Lung (tissue), 12 donors: ENCODE data around the gene LLGL2. TPM values are rescaled to one million over a fixed set of nuclear protein-coding genes. Genes with fewer than 3 reads are reported as not detected.
A peak's percentile ranks its signal among the peaks of the same experiment; 100 is the strongest.

ENCODE experiments used
- ATAC-seq: fragments of 200-7000 bp; cut with Tn5 transposase; one replicate; pipeline ENCODE4 v1.9.1; 2020; ENCODE audit warnings: moderate number of reproducible peaks; ENCODE audit not compliant: insufficient read depth, low FRiP score
- DNase-seq, 3 donors: peaks; one replicate each; pipeline ENCODE4 v3.0.0-alpha.2; 2013 to 2017
- H3K27ac ChIP-seq, 2 donors: one replicate each; pipeline ENCODE4 v1.5.1; 2013; ENCODE audit warnings: mild to moderate bottlenecking in 2 of 2, moderate library complexity in 2 of 2, control low read depth in 1 of 2, inconsistent platforms in 1 of 2, low read depth in 1 of 2, low read length in 1 of 2
- H3K27me3 ChIP-seq, 3 donors: one replicate each; pipeline ENCODE4 v1.5.1; 2013; ENCODE audit warnings: low read length in 2 of 3; ENCODE audit not compliant: control insufficient read depth in 3 of 3, insufficient read depth in 3 of 3
- H3K36me3 ChIP-seq, 4 donors: one replicate each; pipeline ENCODE4 v1.5.1; 2013; ENCODE audit warnings: low read length in 4 of 4, mild to moderate bottlenecking in 1 of 4, moderate library complexity in 1 of 4; ENCODE audit not compliant: control insufficient read depth in 4 of 4, insufficient read depth in 4 of 4
- H3K4me1 ChIP-seq, 5 donors: one replicate each; pipeline ENCODE4 v1.5.1; 2013; ENCODE audit warnings: low read length in 5 of 5, mild to moderate bottlenecking in 2 of 5, moderate library complexity in 1 of 5; ENCODE audit not compliant: control insufficient read depth in 5 of 5, insufficient read depth in 5 of 5
- H3K4me3 ChIP-seq: one replicate; pipeline ENCODE4 v1.5.1; 2013; ENCODE audit warnings: mild to moderate bottlenecking, control low read depth, moderate library complexity
- H3K9ac ChIP-seq, 2 donors: one replicate each; pipeline ENCODE4 v1.5.1; 2013; ENCODE audit warnings: low read length in 2 of 2, control low read depth in 1 of 2; ENCODE audit not compliant: insufficient read depth in 1 of 2
- H3K9me3 ChIP-seq, 4 donors: one replicate each; pipeline ENCODE4 v1.5.1; 2013; ENCODE audit warnings: low read length in 3 of 4, mild to moderate bottlenecking in 1 of 4, moderate library complexity in 1 of 4; ENCODE audit not compliant: control insufficient read depth in 4 of 4, insufficient read depth in 3 of 4
- WGBS, 2 donors: extraction: QIAGEN DNeasy Blood & Tissue Kit; methylation state at CpG; one replicate each; pipeline ENCODE4 v1.1.7; 2013; 5-methylcytosine and 5-hydroxymethylcytosine counted together
- polyA plus RNA-seq, 2 donors: library from polyadenylated mRNA; stranded (reverse); fragments of 200-250 nt; gene quantifications; one replicate each; pipeline ENCODE4 v1.2.1, GENCODE V29; 2013
- total RNA-seq, 2 donors: library from RNA; depleted of rRNA in 1 of 2; stranded (reverse); fragments of >200 nt in 1 of 2; gene quantifications; one replicate each; pipeline ENCODE4 v1.2.1, GENCODE V29; 2014 to 2021
- TF ChIP-seq, protein P1 (sequence below): IDR thresholded peaks from 2 replicates; pipeline ENCODE4 v1.5.1; 2012; ENCODE audit warnings: mild to moderate bottlenecking; ENCODE audit errors: control extremely low read depth, extremely low read depth
- donor health status: control.
- donor health status: control.
- donor health status: Bipolar disorder and iron deficiency.
- donor health status: healthy.
- donor health status: DM: yes; HTN: yes; CAD: no.

Gene LLGL2
- total and polyA plus RNA-seq, 4 donors: 80.5 to 199 (median 149) TPM

DNA sequence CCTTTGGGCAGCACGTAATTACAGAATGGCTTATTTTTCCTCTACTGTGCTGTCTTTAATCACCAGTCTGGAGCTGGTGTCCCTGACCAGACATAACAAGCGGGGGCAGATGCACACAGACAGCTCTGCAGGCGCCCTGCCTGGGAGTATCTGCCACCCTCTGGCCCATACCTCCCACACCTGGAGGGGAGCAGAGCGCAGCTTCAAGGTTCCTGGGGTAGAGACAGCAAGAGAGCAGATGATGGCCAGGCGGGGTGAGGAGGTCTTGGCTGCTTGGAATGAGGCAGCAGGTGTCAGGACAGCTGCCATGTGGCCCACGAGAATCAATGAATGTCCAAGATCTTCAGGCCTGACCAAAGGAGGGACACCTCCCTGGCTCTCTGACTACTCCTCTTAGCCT lies 45.2 kb upstream of the LLGL2 start:
- H3K4me1 ChIP-seq: peaks cover 9 to 31% (median 20%) of the 10 kb centered on the region in 5 donors
- 95 to 97% methylated on average over 6 of the region's 6 CpGs for WGBS, 2 donors

DNA sequence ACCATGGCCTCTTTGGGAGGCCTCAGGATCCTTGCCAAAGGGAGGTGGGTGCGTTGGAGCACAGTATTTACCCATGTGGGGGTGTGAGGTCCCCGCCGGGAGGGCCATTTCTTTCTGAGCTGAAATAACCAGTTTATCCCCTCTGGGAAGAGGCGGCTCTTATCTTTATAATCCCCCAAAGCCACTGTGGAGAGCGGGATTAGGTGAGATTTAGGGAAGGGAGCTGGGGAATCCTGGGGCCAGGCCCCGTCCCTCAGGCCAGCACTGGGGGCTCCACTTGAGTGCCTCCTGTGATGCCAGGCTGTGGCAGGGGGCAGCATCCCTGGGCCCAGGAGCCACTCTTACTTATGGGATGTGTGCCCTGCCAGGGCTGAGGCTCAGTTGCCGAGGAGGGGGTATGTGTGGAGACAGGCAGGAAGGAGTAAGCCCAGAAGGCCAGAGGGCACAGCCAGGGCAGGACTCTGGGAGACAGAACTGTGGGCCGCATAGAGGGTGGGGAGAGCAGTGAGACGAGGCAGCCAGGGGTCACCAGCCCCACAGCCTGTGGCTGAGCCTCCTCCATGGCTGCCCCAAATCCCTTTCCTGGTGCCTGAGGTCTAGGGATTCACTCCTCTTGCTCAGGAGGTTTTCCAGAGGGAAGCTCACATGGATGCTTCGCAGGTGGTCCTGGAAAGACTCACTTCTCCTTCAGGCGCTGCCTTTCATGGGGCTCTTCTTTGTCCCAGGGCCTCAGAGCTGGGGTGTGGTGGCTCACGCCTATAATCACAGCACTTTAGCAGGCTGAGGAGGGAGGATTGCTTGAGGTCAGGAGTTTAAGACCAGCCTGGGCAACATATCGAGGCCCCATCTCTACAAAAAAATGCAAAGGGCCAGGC lies 44.1 kb upstream of the LLGL2 start:
- H3K36me3 ChIP-seq: peaks cover 0 to 4% (median under 1%) of the 10 kb centered on the region in 4 donors
- H3K9ac ChIP-seq: no peak overlapping the region
- WGBS, 2 donors: 80 to 86% methylated on average over 13 of the region's 13 CpGs
- no peak overlapping the region for H3K27ac ChIP-seq
- TF ChIP-seq, protein P1, sequence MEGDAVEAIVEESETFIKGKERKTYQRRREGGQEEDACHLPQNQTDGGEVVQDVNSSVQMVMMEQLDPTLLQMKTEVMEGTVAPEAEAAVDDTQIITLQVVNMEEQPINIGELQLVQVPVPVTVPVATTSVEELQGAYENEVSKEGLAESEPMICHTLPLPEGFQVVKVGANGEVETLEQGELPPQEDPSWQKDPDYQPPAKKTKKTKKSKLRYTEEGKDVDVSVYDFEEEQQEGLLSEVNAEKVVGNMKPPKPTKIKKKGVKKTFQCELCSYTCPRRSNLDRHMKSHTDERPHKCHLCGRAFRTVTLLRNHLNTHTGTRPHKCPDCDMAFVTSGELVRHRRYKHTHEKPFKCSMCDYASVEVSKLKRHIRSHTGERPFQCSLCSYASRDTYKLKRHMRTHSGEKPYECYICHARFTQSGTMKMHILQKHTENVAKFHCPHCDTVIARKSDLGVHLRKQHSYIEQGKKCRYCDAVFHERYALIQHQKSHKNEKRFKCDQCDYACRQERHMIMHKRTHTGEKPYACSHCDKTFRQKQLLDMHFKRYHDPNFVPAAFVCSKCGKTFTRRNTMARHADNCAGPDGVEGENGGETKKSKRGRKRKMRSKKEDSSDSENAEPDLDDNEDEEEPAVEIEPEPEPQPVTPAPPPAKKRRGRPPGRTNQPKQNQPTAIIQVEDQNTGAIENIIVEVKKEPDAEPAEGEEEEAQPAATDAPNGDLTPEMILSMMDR: no peak
- H3K4me1 ChIP-seq: peaks cover 8 to 24% (median 9%) of the 10 kb centered on the region in 5 donors
- no peaks in the 10 kb centered on the region for H3K9me3 ChIP-seq
- no peaks in the 10 kb centered on the region for H3K27me3 ChIP-seq
- H3K4me3 ChIP-seq: no peak overlapping the region
- DNase-seq: no peak
- no peak for ATAC-seq

More for the DNA sequence above, 45.2 kb upstream of the LLGL2 start:
- DNase-seq (no peak), ATAC-seq (no peak)
- peaks cover 0 to 4% (median 0%) of the 10 kb centered on the region in 4 donors for H3K36me3 ChIP-seq
- H3K27ac ChIP-seq: no peak overlapping the region
- no peak overlapping the region for H3K4me3 ChIP-seq
- H3K9me3 ChIP-seq: no peaks in the 10 kb centered on the region
- TF ChIP-seq, protein P1: no peak
- no peaks in the 10 kb centered on the region for H3K27me3 ChIP-seq
- H3K9ac ChIP-seq: no peak overlapping the region

DNA sequence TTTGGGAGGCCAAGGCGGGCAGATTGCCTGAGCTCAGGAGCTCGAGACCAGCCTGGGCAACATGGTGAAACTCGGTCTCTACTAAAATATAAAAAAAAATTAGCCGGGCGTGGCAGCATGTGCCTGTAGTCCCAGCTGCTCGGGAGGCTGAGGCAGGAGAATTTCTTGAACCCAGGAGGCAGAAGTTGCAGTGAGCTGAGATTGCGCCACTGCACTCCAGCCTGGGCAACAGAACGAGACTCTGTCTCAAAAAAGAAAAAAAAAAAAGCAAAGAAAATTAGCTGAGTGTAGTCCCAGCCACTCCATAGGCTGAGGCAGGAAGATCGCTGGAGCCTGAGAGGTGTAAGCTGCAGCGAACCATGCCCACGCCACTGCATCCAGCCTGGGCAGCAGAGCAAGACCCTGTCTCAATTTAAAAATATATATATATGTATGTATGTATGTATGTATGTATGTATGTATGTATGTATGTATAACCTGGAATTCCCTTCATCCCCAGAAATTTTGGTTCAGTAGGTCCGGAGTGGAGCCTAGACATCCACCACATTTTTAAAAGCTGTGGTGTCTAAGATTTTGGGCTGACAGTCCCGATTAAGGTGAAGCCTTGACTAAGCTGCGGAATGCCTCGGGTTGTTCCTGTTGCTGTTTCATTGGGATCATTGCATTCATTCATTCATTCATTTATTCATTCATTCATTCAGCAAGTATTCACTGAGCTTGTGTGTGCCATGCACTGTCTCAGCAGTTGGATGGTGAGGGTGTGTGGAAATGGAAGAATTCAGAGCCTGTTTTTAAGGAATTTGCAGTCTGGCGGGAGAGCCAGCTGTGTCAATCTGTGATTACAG lies 43.2 kb upstream of the LLGL2 start:
- no peak overlapping the region for H3K27ac ChIP-seq
- H3K36me3 ChIP-seq: peaks cover 0 to 3% (median 0%) of the 10 kb centered on the region in 4 donors
- no peaks in the 10 kb centered on the region for H3K9me3 ChIP-seq
- DNase-seq (no peak), ATAC-seq (no peak)
- no peaks in the 10 kb centered on the region for H3K27me3 ChIP-seq
- no peak overlapping the region for H3K4me3 ChIP-seq
- TF ChIP-seq, protein P1: no peak
- H3K9ac ChIP-seq: peak overlapping the region in 1 of 2 donors; percentile 4
- H3K4me1 ChIP-seq: peaks cover under 1 to 19% (median 2%) of the 10 kb centered on the region in 5 donors
- WGBS, 2 donors: 79 to 80% methylated on average over 16 of the region's 16 CpGs
